Activated T-cell treated with anti-CD3 and anti-CD28 coated beads, Interleukin-2, amount 50 U/mL, for 1 hour (primary cell): Measurements from ENCODE around the gene AZIN2.
"Not testable (repeated sequence)": the region's sequence is repeated elsewhere in the genome, so short reads cannot be mapped to it uniquely, and the experiment has no call there.

ENCODE experiments used
- DNase-seq: peaks from one replicate; pipeline ENCODE4 v3.0.0-alpha.2; 2020

AZIN2 gene

GRCh38 chr1:33096363-33097005, 15.5 kb downstream of the AZIN2 start:
- no peak for DNase-seq

GRCh38 chr1:33097137-33097611, 16.2 kb downstream of the AZIN2 start:
- no peak for DNase-seq

GRCh38 chr1:33097762-33098161, 16.8 kb downstream of the AZIN2 start:
- DNase-seq = no peak

GRCh38 chr1:33098371-33098770, 17.4 kb downstream of the AZIN2 start:
- no peak for DNase-seq

GRCh38 chr1:33099290-33100118, 18.6 kb downstream of the AZIN2 start:
- DNase-seq = peak; percentile 70

GRCh38 chr1:33100119-33100415, 19.1 kb downstream of the AZIN2 start:
- not testable (repeated sequence) for DNase-seq

GRCh38 chr1:33110477-33110876, 29.5 kb downstream of the AZIN2 start:
- DNase-seq = no peak

GRCh38 chr1:33111965-33112364, 31.0 kb downstream of the AZIN2 start:
- DNase-seq = no peak

- no peak for DNase-seq
Measured at GRCh38 chr1:33117440-33118085, 36.6 kb downstream of the AZIN2 start.

- no peak for DNase-seq
Measured at GRCh38 chr1:33118274-33118673, 37.3 kb downstream of the AZIN2 start.

- no peak for DNase-seq
Measured at GRCh38 chr1:33119050-33119449, 38.1 kb downstream of the AZIN2 start.

- DNase-seq = no peak
Measured at GRCh38 chr1:33119532-33120217, 38.7 kb downstream of the AZIN2 start.

- no peak for DNase-seq
Measured at GRCh38 chr1:33120436-33121231, 39.7 kb downstream of the AZIN2 start.

- no peak for DNase-seq
Measured at GRCh38 chr1:33121728-33122127, 40.8 kb downstream of the AZIN2 start.

GRCh38 chr1:33122483-33123178, 41.7 kb downstream of the AZIN2 start:
- DNase-seq = no peak

GRCh38 chr1:33123266-33123665, 42.3 kb downstream of the AZIN2 start:
- DNase-seq = no peak

GRCh38 chr1:33124647-33125046, 43.7 kb downstream of the AZIN2 start:
- not testable (repeated sequence) for DNase-seq

- DNase-seq = no peak
Measured at GRCh38 chr1:33126411-33127000, 45.6 kb downstream of the AZIN2 start.

GRCh38 chr1:33127001-33127823, 46.3 kb downstream of the AZIN2 start:
- DNase-seq = peak; percentile 96

- DNase-seq = no peak
Measured at GRCh38 chr1:33128781-33129180, 47.8 kb downstream of the AZIN2 start.

- no peak for DNase-seq
Measured at GRCh38 chr1:33130297-33130696, 49.3 kb downstream of the AZIN2 start.
